Measurements from ENCODE around the gene LRRC23.

Gene LRRC23

GRCh38 chr12:6952121-6952862 is 47.7 kb downstream of the LRRC23 start:
- no peak for TF ChIP-seq ZBTB7A (IDR thresholded peaks at IDR 0.05; ENCODE audit: low read depth)
- TF ChIP-seq FOXM1 (IDR thresholded peaks at IDR 0.05; ENCODE audit: borderline replicate concordance, low read depth) = no peak
- TF ChIP-seq TCF12 (IDR thresholded peaks at IDR 0.05; ENCODE audit: low read depth) = no peak
- no peak for TF ChIP-seq CREB1 (IDR thresholded peaks at IDR 0.05; ENCODE audit: low read depth)
- no peak for TF ChIP-seq CEBPB (IDR thresholded peaks at IDR 0.05)
- TF ChIP-seq NFIC (IDR thresholded peaks at IDR 0.05) = no peak
- no peak for TF ChIP-seq REST (IDR thresholded peaks at IDR 0.05; ENCODE audit: low read depth)
- no peak for TF ChIP-seq RAD21 (IDR thresholded peaks at IDR 0.05; ENCODE audit: low read depth)
- TF ChIP-seq USF1 (IDR thresholded peaks at IDR 0.05) = no peak
- TF ChIP-seq MAX (IDR thresholded peaks at IDR 0.05) = no peak

GRCh38 chr12:6952863-6953441 is 48.3 kb downstream of the LRRC23 start:
- TF ChIP-seq NFIC (IDR thresholded peaks at IDR 0.05) (no peak), TCF12 (IDR thresholded peaks at IDR 0.05; ENCODE audit: low read depth) (no peak), EGR1 (IDR thresholded peaks at IDR 0.05) (no peak), TEAD4 (IDR thresholded peaks at IDR 0.05) (no peak), REST (IDR thresholded peaks at IDR 0.05; ENCODE audit: low read depth) (no peak), YY1 (IDR thresholded peaks at IDR 0.05; ENCODE audit: low read depth) (no peak), TAF1 (IDR thresholded peaks at IDR 0.05; ENCODE audit: low read depth) (no peak), CEBPB (IDR thresholded peaks at IDR 0.05) (no peak), EP300 (IDR thresholded peaks at IDR 0.05; ENCODE audit: borderline replicate concordance) (no peak), FOXM1 (IDR thresholded peaks at IDR 0.05; ENCODE audit: borderline replicate concordance, low read depth) (no peak), RAD21 (IDR thresholded peaks at IDR 0.05; ENCODE audit: low read depth) (no peak), ZBTB7A (IDR thresholded peaks at IDR 0.05; ENCODE audit: low read depth) (no peak), USF1 (IDR thresholded peaks at IDR 0.05) (no peak), MAX (IDR thresholded peaks at IDR 0.05) (no peak), CREB1 (IDR thresholded peaks at IDR 0.05; ENCODE audit: low read depth) (no peak)

GRCh38 chr12:6953442-6954315 is 49.1 kb downstream of the LRRC23 start:
- TF ChIP-seq FOXM1 (IDR thresholded peaks at IDR 0.05; ENCODE audit: borderline replicate concordance, low read depth) (no peak), ZBTB7A (IDR thresholded peaks at IDR 0.05; ENCODE audit: low read depth) (no peak), EGR1 (IDR thresholded peaks at IDR 0.05) (no peak), EP300 (IDR thresholded peaks at IDR 0.05; ENCODE audit: borderline replicate concordance) (no peak), YY1 (IDR thresholded peaks at IDR 0.05; ENCODE audit: low read depth) (no peak), NFIC (IDR thresholded peaks at IDR 0.05) (no peak), TEAD4 (IDR thresholded peaks at IDR 0.05) (no peak), MAX (IDR thresholded peaks at IDR 0.05) (no peak), CEBPB (IDR thresholded peaks at IDR 0.05) (no peak), RAD21 (IDR thresholded peaks at IDR 0.05; ENCODE audit: low read depth) (no peak), CREB1 (IDR thresholded peaks at IDR 0.05; ENCODE audit: low read depth) (no peak), TAF1 (IDR thresholded peaks at IDR 0.05; ENCODE audit: low read depth) (no peak)

- TF ChIP-seq EGR1 (IDR thresholded peaks at IDR 0.05) (no peak), TEAD4 (IDR thresholded peaks at IDR 0.05) (no peak), RAD21 (IDR thresholded peaks at IDR 0.05; ENCODE audit: low read depth) (no peak), CREB1 (IDR thresholded peaks at IDR 0.05; ENCODE audit: low read depth) (no peak), MAX (IDR thresholded peaks at IDR 0.05) (no peak), USF1 (IDR thresholded peaks at IDR 0.05) (no peak), NFIC (IDR thresholded peaks at IDR 0.05) (no peak), TAF1 (IDR thresholded peaks at IDR 0.05; ENCODE audit: low read depth) (no peak), YY1 (IDR thresholded peaks at IDR 0.05; ENCODE audit: low read depth) (no peak), REST (IDR thresholded peaks at IDR 0.05; ENCODE audit: low read depth) (no peak), TCF12 (IDR thresholded peaks at IDR 0.05; ENCODE audit: low read depth) (no peak), ZBTB7A (IDR thresholded peaks at IDR 0.05; ENCODE audit: low read depth) (no peak), CEBPB (IDR thresholded peaks at IDR 0.05) (no peak), FOXM1 (IDR thresholded peaks at IDR 0.05; ENCODE audit: borderline replicate concordance, low read depth) (no peak), EP300 (IDR thresholded peaks at IDR 0.05; ENCODE audit: borderline replicate concordance) (no peak)
Measured at GRCh38 chr12:6954316-6955107, 49.9 kb downstream of the LRRC23 start.
